Measurements from ENCODE around the gene FAM149B1. TPM values are rescaled to one million over a fixed set of nuclear protein-coding genes. Genes with fewer than 3 reads are reported as not detected.

The FAM149B1 gene
- total and polyA plus RNA-seq, 2 of the 13 experiments (the other 11 are each of a cell fraction or from before 2014, with no cell fraction given): 9.3 to 16.8 TPM

GRCh38 chr10:73252445-73253224 lies 84.7 kb downstream of the FAM149B1 start, which contains the start of gene MRPS16 (continued):
- TF ChIP-seq PRDM15 (CRISPR knock-in tag; IDR thresholded peaks at IDR 0.05) (no peak), ETS1 (CRISPR knock-in tag; IDR thresholded peaks at IDR 0.05) (no peak), ZXDC (CRISPR knock-in tag; IDR thresholded peaks at IDR 0.05) (no peak), ZNF839 (CRISPR knock-in tag; IDR thresholded peaks at IDR 0.05; ENCODE audit: borderline replicate concordance) (peak; percentile 62; the same call in 1 of the 2 replicates), ZNF775 (CRISPR knock-in tag; IDR thresholded peaks at IDR 0.05; ENCODE audit: borderline replicate concordance) (peak; percentile 30; the same call in 1 of the 2 replicates), AHDC1 (CRISPR knock-in tag; IDR thresholded peaks at IDR 0.05; ENCODE audit: borderline replicate concordance) (peak; percentile 50; the same call in 1 of the 2 replicates), ZNF256 (CRISPR knock-in tag; conservative IDR thresholded peaks at IDR 0.05) (no peak), SP140L (CRISPR knock-in tag; IDR thresholded peaks at IDR 0.05; ENCODE audit: borderline replicate concordance) (no peak), ZNF180 (CRISPR knock-in tag; IDR thresholded peaks at IDR 0.05; ENCODE audit: borderline replicate concordance, low read depth) (no peak), CREB1 (IDR thresholded peaks at IDR 0.05) (no peak), CREB1 (CRISPR knock-in tag; IDR thresholded peaks at IDR 0.05) (peak; percentile 92), ZNF33B (CRISPR knock-in tag; IDR thresholded peaks at IDR 0.05) (no peak; the same call in 1 of the 2 replicates), KLF6 (CRISPR knock-in tag; IDR thresholded peaks at IDR 0.05) (peak; percentile 54; the same call in 1 of the 2 replicates), GTF3A (CRISPR knock-in tag; conservative IDR thresholded peaks at IDR 0.05) (no peak; the same call in 1 of the 2 replicates), ZNF282 (IDR thresholded peaks at IDR 0.05; ENCODE audit: partially characterized antibody) (no peak)

Measured in HepG2 (cell line).